Measurements from ENCODE around the gene DHRS9. TPM values are rescaled to one million over a fixed set of nuclear protein-coding genes. Genes with fewer than 3 reads are reported as not detected.

DHRS9 gene
- total RNA-seq, 4 donors from 2014 or later = 0.15 to 0.58 (median 0.31) TPM; not detected in 1

- TF ChIP-seq EP300 (IDR thresholded peaks at IDR 0.05) (no peak), POLR2AphosphoS5 (IDR thresholded peaks at IDR 0.05) (no peak), CTCF (IDR thresholded peaks at IDR 0.05) (no peak), POLR2A (IDR thresholded peaks at IDR 0.05) (no peak)
- Histone ChIP-seq H3K9me3 (no peaks in the 10 kb centered on the region), H3K27ac (no peak overlapping the region), H3K4me3 (no peak overlapping the region), H3K27me3 (no peaks in the 10 kb centered on the region), H3K4me1 (no peaks in the 10 kb centered on the region), H3K36me3 (no peaks in the 10 kb centered on the region)
- ATAC-seq = peak; percentile 51
- 64 to 72% methylated on average over 4 of the region's 4 CpGs for WGBS, 2 donors (ENCODE audit: low coverage in 1 of 2)
Measured at GRCh38 chr2:169072163-169072925, 3.0 kb downstream of the DHRS9 start.

GRCh38 chr2:169073211-169073962 is 4.0 kb downstream of the DHRS9 start:
- no peaks in the 10 kb centered on the region for H3K36me3 ChIP-seq
- no peak overlapping the region for H3K4me3 ChIP-seq
- WGBS, 2 donors (ENCODE audit: low coverage in 1 of 2) = 80 to 93% methylated on average over 3 of the region's 3 CpGs
- H3K4me1 ChIP-seq = no peaks in the 10 kb centered on the region
- no peak for TF ChIP-seq CTCF (IDR thresholded peaks at IDR 0.05)
- no peak for TF ChIP-seq POLR2AphosphoS5 (IDR thresholded peaks at IDR 0.05)
- no peak for TF ChIP-seq POLR2A (IDR thresholded peaks at IDR 0.05)
- TF ChIP-seq EP300 (IDR thresholded peaks at IDR 0.05) = no peak
- no peak for ATAC-seq
- H3K27ac ChIP-seq = no peak overlapping the region
- H3K27me3 ChIP-seq = no peaks in the 10 kb centered on the region
- no peaks in the 10 kb centered on the region for H3K9me3 ChIP-seq

DNA sequence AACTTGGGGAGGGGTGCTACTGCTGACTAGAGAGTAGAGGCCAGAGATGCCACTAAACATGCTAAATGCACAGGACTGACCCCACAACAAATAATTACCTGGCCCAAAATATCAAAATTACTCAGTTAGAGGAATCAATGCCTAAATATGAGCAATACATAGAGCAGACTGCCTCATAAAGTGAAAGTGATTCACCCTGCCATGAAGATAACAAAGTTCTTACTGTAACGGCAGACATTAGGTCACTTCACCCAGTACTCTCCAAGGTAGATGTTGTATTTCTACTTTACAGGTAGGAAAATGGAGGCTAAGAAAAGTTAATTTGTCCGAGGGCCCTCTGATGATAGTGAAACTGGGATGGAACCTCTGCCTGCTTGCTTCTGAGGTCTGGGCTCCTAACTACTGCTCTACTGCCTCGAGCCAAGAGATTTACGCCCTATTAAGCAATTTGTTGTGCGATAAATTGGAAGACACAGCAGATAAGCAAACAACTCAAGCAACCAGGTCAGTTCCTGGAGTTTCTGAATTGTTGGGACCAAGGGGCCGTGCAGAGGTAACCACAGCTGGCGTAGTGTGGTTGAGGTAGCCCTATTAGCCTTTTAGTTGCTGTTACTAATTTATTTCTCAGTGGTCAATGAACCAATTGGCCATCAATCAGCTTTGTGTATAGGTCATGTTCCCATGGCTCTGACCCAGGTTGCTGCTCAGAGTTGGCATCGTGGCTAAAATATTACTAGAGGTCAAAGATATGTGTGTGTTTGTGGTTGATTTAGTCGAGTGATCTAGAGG is 4.8 kb downstream of the DHRS9 start:
- 68 to 85% methylated on average over 6 to 7 of the region's 9 CpGs for WGBS, 2 donors (ENCODE audit: low coverage in 1 of 2)
- no peaks in the 10 kb centered on the region for H3K9me3 ChIP-seq
- ATAC-seq = no peak
- H3K36me3 ChIP-seq = no peaks in the 10 kb centered on the region
- H3K27ac ChIP-seq = no peak overlapping the region
- H3K27me3 ChIP-seq = no peaks in the 10 kb centered on the region
- H3K4me1 ChIP-seq = no peaks in the 10 kb centered on the region
- TF ChIP-seq CTCF (IDR thresholded peaks at IDR 0.05) (no peak), POLR2A (IDR thresholded peaks at IDR 0.05) (no peak)
- no peak overlapping the region for H3K4me3 ChIP-seq

DNA sequence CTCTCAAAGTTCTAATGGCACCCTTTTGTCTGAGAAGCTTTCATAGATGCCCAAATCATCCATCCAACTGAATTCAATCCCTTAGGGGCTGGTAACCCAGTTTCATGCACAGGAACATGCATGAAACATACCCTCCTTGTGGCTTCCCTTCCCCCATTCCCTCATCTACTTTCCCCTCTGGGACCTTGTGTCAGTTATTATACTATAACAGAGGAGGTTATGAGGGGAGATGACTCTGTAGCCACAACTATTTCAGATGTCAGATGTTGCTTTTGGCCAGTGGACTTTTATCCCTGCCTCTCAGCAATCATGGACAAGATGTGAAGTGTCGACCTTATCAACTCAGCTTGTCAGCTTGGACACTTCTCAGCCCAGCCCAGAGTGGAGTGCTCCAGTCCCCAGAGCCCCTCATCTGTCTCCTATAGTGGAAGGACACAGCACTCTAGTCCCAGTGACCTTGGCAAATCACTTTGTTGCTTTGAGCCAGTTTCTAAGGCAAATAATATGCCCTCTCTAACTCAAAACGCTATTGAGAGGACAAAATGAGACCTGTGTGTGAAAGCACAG is 8.4 kb downstream of the DHRS9 start:
- WGBS, 2 donors (ENCODE audit: low coverage in 1 of 2) = 27% methylated on average over 1 of the region's 2 CpGs; no CpG with 5 or more reads in 1 of the 2 donors
- Histone ChIP-seq H3K4me1 (no peaks in the 10 kb centered on the region), H3K4me3 (no peak overlapping the region), H3K27me3 (peaks cover 4% of the 10 kb centered on the region), H3K9me3 (no peaks in the 10 kb centered on the region), H3K36me3 (no peaks in the 10 kb centered on the region), H3K27ac (no peak overlapping the region)
- TF ChIP-seq POLR2A (IDR thresholded peaks at IDR 0.05) (no peak), EP300 (IDR thresholded peaks at IDR 0.05) (no peak)
- no peak for ATAC-seq
